ENCODE measurements around the gene NUDT8.

DNA sequence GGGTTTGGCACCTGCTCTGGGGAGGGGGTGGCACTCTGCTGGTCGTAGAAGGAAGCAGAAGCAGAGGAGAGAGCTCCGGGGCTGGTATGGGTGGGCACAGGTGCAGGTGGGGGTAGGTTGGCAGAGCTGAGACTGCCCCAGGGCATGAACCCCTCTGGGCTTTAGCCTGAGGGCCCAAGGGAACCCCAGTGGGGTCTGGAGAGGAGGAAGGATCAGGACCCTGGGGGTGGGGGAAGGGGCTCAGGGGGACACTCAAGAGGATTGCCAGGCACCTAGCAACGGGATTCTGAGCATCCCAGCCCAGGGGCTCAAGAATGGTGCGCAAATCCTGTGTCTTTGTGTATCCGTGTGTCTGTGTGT, 38.4 kb upstream of the NUDT8 start:
- TF ChIP-seq POLR2AphosphoS5 (IDR thresholded peaks at IDR 0.05) = no peak
- TF ChIP-seq, protein P1, sequence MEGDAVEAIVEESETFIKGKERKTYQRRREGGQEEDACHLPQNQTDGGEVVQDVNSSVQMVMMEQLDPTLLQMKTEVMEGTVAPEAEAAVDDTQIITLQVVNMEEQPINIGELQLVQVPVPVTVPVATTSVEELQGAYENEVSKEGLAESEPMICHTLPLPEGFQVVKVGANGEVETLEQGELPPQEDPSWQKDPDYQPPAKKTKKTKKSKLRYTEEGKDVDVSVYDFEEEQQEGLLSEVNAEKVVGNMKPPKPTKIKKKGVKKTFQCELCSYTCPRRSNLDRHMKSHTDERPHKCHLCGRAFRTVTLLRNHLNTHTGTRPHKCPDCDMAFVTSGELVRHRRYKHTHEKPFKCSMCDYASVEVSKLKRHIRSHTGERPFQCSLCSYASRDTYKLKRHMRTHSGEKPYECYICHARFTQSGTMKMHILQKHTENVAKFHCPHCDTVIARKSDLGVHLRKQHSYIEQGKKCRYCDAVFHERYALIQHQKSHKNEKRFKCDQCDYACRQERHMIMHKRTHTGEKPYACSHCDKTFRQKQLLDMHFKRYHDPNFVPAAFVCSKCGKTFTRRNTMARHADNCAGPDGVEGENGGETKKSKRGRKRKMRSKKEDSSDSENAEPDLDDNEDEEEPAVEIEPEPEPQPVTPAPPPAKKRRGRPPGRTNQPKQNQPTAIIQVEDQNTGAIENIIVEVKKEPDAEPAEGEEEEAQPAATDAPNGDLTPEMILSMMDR (IDR thresholded peaks at IDR 0.05) = no peak
- TF ChIP-seq POLR2A (IDR thresholded peaks at IDR 0.05; ENCODE audit: low read depth) = no peak
- no peak for TF ChIP-seq EP300 (IDR thresholded peaks at IDR 0.05)

Data from esophagus muscularis mucosa (tissue), 4 donors.